HG02678 (cell line): ENCODE data around the gene RPS6KC1.
"Not testable (repeated sequence)": the region's sequence is repeated elsewhere in the genome, so short reads cannot be mapped to it uniquely, and the experiment has no call there.

Source experiments
- ATAC-seq: cut with Tn5 transposase; IDR thresholded peaks from one replicate; pipeline ENCODE4 v1.9.1; 2021; ENCODE audit warnings: mild to moderate bottlenecking, moderate library complexity; ENCODE audit not compliant: unreplicated experiment

The RPS6KC1 gene

GRCh38 chr1:213269829-213270228 lies 218.8 kb downstream of the RPS6KC1 start:
- no peak for ATAC-seq

- no peak for ATAC-seq
Measured at GRCh38 chr1:213273546-213273945, 222.5 kb downstream of the RPS6KC1 start.

- ATAC-seq, result no peak
Measured at GRCh38 chr1:213274140-213274539, 223.1 kb downstream of the RPS6KC1 start.

GRCh38 chr1:213275293-213275692 lies 224.3 kb downstream of the RPS6KC1 start:
- no peak for ATAC-seq

GRCh38 chr1:213276236-213276635 lies 225.2 kb downstream of the RPS6KC1 start:
- no peak for ATAC-seq

- ATAC-seq, result no peak
Measured at GRCh38 chr1:213277036-213277435, 226.0 kb downstream of the RPS6KC1 start.

GRCh38 chr1:213279410-213279809 lies 228.4 kb downstream of the RPS6KC1 start:
- no peak for ATAC-seq

GRCh38 chr1:213281640-213282301 lies 230.7 kb downstream of the RPS6KC1 start:
- ATAC-seq, result no peak

- ATAC-seq, result no peak
Measured at GRCh38 chr1:213284626-213285025, 233.6 kb downstream of the RPS6KC1 start.

- no peak for ATAC-seq
Measured at GRCh38 chr1:213286235-213286634, 235.2 kb downstream of the RPS6KC1 start.

- no peak for ATAC-seq
Measured at GRCh38 chr1:213287987-213288386, 236.9 kb downstream of the RPS6KC1 start.

- ATAC-seq, result no peak
Measured at GRCh38 chr1:213291526-213291925, 240.5 kb downstream of the RPS6KC1 start.

- ATAC-seq, result no peak
Measured at GRCh38 chr1:213292614-213293013, 241.6 kb downstream of the RPS6KC1 start.

GRCh38 chr1:213295860-213296259 lies 244.8 kb downstream of the RPS6KC1 start:
- no peak for ATAC-seq

GRCh38 chr1:213296558-213296957 lies 245.5 kb downstream of the RPS6KC1 start:
- no peak for ATAC-seq

GRCh38 chr1:213297021-213297420 lies 246.0 kb downstream of the RPS6KC1 start:
- no peak for ATAC-seq

- ATAC-seq, result no peak
Measured at GRCh38 chr1:213300433-213300832, 249.4 kb downstream of the RPS6KC1 start.

GRCh38 chr1:213301524-213301923 lies 250.5 kb downstream of the RPS6KC1 start:
- not testable (repeated sequence) for ATAC-seq

GRCh38 chr1:213303286-213303685 lies 252.2 kb downstream of the RPS6KC1 start:
- ATAC-seq, result no peak

- ATAC-seq, result no peak
Measured at GRCh38 chr1:213315571-213315970, 264.5 kb downstream of the RPS6KC1 start.

GRCh38 chr1:213318458-213318857 lies 267.4 kb downstream of the RPS6KC1 start:
- not testable (repeated sequence) for ATAC-seq

GRCh38 chr1:213320191-213320870 lies 269.3 kb downstream of the RPS6KC1 start:
- ATAC-seq, result no peak
